PFSK-1 (cell line): Measurements from ENCODE around the gene AP1B1.

Experiments used
- FOXP2 ChIP-seq: optimal IDR thresholded peaks from 2 replicates; pipeline ENCODE3; 2011; ENCODE audit warnings: borderline replicate concordance, control low read depth, inconsistent platforms; ENCODE audit not compliant: insufficient read depth; ENCODE audit errors: extremely low read length, extremely low read depth
- POLR2AphosphoS5 ChIP-seq: IDR thresholded peaks from 2 replicates; pipeline ENCODE4 v1.6.1; 2012; ENCODE audit warnings: low read depth, mild to moderate bottlenecking, control low read depth, low read length, moderate library complexity
- SIN3A ChIP-seq: IDR thresholded peaks from 2 replicates; pipeline ENCODE4 v1.6.1; 2012; ENCODE audit warnings: mild to moderate bottlenecking, low read length, moderate library complexity, borderline replicate concordance; ENCODE audit not compliant: insufficient read depth
- TAF1 ChIP-seq: IDR thresholded peaks from 2 replicates; pipeline ENCODE4 v1.6.1; 2012; ENCODE audit warnings: low read length, control low read depth, borderline replicate concordance; ENCODE audit not compliant: insufficient read depth
- TF ChIP-seq, protein P1 (sequence below), 2 experiments: IDR thresholded peaks; 2 replicates each; pipeline versions ENCODE4 v1.6.1 to v1.8.0; 2011 to 2012; ENCODE audit warnings: low read depth in 2 of 2, low read length in 2 of 2, control low read depth in 1 of 2, inconsistent platforms in 1 of 2, mild to moderate bottlenecking in 1 of 2, moderate library complexity in 1 of 2; ENCODE audit not compliant: insufficient read depth in 1 of 2

The AP1B1 gene

DNA sequence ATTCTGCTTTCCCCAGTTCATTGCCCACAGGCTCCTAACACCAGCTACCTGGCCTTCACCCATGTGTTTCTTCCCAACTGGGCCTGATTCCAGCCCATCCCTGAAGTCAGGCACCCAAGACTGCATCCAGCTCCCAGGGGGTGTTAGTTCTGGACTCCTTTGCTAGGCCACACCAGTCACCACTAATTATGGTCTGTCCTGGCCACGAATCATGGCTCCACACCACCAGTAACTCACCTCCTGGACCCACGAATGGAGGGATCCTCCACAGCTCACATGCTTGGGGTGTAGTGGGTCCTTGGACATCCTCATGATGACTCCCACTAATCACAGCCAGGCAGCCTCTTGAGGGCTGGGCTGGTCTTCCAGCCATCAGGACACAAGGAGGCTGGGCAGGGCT, 69.3 kb downstream of the AP1B1 start:
- TF ChIP-seq SIN3A, result no peak
- TF ChIP-seq TAF1, result no peak
- TF ChIP-seq, protein P1, sequence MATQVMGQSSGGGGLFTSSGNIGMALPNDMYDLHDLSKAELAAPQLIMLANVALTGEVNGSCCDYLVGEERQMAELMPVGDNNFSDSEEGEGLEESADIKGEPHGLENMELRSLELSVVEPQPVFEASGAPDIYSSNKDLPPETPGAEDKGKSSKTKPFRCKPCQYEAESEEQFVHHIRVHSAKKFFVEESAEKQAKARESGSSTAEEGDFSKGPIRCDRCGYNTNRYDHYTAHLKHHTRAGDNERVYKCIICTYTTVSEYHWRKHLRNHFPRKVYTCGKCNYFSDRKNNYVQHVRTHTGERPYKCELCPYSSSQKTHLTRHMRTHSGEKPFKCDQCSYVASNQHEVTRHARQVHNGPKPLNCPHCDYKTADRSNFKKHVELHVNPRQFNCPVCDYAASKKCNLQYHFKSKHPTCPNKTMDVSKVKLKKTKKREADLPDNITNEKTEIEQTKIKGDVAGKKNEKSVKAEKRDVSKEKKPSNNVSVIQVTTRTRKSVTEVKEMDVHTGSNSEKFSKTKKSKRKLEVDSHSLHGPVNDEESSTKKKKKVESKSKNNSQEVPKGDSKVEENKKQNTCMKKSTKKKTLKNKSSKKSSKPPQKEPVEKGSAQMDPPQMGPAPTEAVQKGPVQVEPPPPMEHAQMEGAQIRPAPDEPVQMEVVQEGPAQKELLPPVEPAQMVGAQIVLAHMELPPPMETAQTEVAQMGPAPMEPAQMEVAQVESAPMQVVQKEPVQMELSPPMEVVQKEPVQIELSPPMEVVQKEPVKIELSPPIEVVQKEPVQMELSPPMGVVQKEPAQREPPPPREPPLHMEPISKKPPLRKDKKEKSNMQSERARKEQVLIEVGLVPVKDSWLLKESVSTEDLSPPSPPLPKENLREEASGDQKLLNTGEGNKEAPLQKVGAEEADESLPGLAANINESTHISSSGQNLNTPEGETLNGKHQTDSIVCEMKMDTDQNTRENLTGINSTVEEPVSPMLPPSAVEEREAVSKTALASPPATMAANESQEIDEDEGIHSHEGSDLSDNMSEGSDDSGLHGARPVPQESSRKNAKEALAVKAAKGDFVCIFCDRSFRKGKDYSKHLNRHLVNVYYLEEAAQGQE (IDR thresholded peaks at IDR 0.05; ENCODE audit: insufficient read depth in 1 of 2, low read depth in 2 of 2, low read length in 2 of 2), result no peak
- no peak for TF ChIP-seq FOXP2
- no peak for TF ChIP-seq POLR2AphosphoS5

DNA sequence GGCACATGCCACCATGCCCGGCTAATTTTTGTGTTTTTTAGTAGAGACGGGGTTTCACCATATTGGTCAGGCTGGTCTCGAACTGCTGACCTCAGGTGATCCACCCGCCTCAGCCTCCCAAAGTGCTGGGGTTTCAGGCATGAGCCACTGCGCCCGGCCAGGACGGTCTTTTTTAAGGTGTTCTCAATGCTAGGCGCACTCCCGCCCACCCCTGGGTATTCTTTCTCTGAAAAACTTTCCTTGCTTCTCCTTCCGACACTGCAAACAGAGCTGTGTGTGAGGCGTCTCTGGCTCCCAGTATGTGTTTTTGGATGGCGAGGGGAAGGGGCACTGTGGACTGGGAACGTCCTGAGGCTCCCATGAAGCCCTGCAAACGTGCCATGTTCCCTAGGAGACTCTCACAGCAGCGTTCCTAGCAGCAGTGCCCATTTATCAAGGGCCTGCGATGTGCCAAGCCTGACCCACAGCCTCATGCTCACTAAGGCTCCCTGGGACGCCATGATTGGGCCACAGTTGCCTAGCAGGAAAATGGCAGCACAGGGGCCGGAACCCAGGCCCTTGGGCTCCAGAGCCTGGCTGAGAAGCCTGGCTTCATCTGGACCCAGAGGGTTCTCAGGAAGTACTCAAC, 70.4 kb downstream of the AP1B1 start:
- TF ChIP-seq POLR2AphosphoS5 (no peak), SIN3A (no peak), TAF1 (no peak), FOXP2 (no peak)
- TF ChIP-seq, protein P1 (IDR thresholded peaks at IDR 0.05; ENCODE audit: insufficient read depth in 1 of 2, low read depth in 2 of 2, low read length in 2 of 2), result no peak

DNA sequence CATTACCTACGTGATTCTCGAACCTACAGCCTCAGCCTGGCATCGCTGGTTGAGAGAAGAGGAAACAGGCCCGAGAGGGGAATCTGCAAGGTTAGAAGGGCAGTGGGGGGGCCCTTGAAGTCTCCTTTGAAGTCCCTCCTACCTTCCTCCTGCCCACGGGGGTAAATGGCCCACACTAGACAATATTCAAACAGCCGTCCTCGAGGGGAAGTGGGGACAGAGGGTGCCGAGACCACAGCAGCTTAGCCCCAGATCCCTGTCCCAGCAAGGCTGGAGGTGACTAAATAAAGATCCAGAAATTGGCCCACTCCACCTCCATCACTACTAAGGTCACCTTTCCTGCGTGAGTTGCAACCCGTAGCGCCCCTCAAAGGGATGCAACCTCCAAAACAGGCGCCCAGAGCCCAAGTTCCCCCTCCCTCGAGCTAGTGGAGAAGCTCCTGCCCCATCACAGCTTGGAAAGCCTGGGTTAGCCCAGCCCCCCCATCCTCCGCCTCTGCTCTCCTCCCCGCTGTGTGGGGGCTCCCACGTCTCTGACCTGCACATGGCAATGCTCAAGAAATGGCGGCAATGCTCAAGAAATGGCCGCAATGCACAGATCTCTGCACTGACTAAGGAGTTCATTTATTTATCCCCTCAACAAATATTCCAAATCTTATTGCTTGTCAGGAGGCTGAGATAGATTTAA, 72.1 kb downstream of the AP1B1 start:
- TF ChIP-seq TAF1, result no peak
- TF ChIP-seq POLR2AphosphoS5, result no peak
- TF ChIP-seq, protein P1 (IDR thresholded peaks at IDR 0.05; ENCODE audit: insufficient read depth in 1 of 2, low read depth in 2 of 2, low read length in 2 of 2), result no peak
- no peak for TF ChIP-seq SIN3A
- TF ChIP-seq FOXP2, result no peak

DNA sequence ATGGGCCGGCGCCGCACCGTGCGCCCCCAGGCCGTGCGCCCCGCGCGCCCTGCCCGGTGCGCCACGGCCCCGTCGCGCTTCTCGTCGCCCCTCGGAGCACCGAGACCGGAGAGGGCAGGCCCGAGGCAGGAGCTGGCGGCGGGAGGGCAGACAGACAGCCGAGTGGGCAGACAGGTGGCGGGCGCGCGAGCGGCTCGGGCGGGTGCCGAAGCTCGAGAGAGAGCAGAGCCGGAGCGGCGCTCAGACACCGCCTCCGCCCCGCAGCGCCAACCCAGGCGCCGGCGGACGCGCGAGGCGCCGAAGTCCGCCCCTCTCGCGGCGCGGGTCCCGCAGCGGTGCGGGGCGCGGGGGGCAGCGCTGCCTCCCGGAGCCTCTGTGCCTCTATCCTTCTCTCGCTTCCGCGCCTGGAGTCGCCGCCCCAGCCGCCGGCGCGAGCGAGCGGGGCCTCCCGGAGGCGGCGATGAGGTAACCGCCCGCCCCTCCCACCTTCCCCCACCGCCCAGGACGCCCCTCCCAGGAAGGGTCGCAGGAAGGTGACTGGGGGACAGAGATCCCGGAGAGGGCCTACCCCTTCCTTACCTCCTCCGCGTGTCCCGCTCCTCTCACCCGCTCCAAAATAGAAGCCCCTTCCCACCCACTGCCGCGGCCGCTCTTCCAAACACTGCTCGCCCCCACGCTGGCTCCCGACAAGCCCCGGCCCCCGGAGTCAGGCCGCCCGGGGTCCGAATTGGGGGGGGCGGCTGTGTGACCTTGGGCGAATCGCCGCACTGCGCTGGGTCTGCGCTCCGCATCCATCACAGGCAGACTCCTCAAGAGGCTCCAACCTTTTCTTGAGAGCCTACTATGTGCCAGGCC, 72.9 kb downstream of the AP1B1 start, which contains the start of gene RASL10A:
RASL10A (minus strand) TSS at position 412 of the 855 bp plus-strand sequence. CDS start 451 bp downstream, outside the sequence.
- TF ChIP-seq POLR2AphosphoS5, result no peak
- TF ChIP-seq SIN3A, result no peak
- no peak for TF ChIP-seq FOXP2
- TF ChIP-seq, protein P1 (IDR thresholded peaks at IDR 0.05; ENCODE audit: insufficient read depth in 1 of 2, low read depth in 2 of 2, low read length in 2 of 2), result no peak
- no peak for TF ChIP-seq TAF1
